ENCODE measurements around the gene RAD52.

The RAD52 gene

DNA sequence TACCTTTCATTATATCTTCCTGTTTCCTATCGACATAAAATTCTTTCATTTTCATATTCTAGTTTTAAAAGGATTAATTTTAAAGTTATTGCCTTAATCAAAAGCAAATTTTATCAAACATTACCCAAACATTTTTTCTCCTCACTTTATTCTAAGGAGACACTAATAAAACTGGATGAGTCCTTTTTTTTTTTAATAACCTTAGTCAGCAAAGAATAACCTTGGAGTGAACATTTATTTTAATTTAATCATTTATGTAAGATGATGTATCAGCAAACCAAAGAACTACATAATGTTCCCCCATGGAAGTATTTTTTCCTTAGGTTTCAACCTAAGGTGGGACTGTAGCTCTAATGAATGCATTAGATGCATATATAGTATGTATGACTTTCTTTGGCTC is 83.9 kb downstream of the RAD52 start:
- DNase-seq: no peak

DNA sequence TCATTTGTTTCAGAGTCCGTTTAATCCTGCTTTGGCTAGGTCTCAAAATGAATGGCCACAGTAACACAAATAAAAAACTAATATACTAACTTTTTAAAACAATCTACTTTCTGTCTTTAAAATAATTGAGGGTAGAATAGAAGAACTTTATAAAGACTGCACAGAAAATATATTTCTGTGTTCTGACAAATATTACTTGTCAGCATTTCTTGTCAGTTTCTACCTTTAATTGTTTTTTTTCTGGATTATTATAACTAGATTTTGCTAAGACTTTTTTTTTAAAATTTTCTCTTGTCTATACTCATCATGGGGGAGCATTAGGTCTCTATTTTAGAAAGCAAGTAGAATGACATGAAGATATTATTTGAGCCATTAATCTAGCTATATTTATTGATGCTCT is 86.2 kb downstream of the RAD52 start:
- DNase-seq: no peak

DNA sequence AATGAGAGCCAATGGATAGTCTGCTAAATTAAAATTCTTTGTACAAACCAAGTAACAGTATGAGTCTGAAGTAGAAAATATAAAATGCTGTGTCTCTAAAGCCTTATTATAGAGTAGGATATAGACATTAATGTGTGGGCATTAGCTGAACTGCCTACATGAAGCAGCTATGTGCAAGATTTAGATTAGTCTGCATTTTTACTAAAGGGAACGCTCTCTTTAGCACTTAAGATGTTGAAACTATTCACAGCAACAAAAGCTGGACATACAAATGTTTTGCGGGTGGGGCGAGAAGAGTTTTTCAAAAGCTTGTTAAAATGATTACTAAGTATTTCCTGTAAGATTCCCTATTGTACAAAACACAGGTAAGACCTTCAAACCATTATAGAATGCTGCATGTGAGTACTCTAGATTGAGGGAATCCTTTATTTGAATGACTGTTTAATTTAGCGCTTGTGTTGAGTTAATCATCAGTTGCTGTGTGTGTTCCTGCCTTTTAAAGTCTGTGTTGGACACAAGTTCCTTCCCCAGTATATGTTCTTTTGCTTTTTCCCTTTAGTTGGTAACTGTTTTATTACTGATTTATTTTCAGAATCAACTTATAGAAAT is 87.1 kb downstream of the RAD52 start:
- no peak for DNase-seq

All from NCI-H146 (cell line).